Measurements from ENCODE around the gene PITX1.
"Not testable (repeated sequence)": the region's sequence is repeated elsewhere in the genome, so short reads cannot be mapped to it uniquely, and the experiment has no call there.

The PITX1 gene

DNA sequence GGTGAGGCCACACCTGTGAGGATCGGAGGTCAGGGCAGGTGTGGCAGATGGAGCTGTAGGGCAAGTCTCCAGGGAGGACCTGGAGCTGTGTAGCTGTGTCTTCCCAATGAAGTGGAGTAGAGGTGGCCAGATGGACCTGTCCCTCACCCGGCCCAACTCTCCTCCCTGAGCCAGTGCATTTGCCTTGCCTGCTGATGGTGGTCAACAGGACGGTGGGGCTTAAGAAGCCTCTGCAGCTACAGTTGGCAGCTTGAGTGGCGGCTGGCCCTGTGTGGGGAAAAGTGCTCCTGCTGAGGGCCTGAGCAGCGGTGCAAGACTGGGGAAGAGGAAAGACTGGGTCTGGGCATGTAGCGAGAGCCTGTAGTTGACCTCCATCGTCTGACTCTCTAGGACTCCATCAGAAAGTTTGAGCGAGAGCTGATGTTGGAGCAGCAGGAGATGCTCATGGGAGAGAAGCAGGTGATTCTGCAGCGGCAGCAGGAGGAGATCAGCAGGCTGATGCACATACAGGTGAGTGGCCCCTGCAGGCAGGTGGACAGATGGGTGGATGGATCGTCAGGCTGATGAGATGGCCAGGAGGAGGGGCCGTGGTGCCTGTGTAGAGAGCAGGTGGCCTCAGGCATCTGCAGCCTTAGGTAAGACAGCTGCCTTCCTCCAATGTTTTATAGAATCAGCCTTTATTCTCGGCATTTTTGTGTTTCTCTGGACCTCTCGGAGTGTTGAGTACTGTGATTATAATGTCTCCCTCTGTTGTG is 24.9 kb downstream of the PITX1 start:
- no peak for DNase-seq

- DNase-seq, result no peak
These were observed 25.5 kb downstream of the PITX1 start for GRCh38 chr5:135008556-135008955.

- no peak for DNase-seq
These were observed 26.2 kb downstream of the PITX1 start for GRCh38 chr5:135007749-135008363.

DNA sequence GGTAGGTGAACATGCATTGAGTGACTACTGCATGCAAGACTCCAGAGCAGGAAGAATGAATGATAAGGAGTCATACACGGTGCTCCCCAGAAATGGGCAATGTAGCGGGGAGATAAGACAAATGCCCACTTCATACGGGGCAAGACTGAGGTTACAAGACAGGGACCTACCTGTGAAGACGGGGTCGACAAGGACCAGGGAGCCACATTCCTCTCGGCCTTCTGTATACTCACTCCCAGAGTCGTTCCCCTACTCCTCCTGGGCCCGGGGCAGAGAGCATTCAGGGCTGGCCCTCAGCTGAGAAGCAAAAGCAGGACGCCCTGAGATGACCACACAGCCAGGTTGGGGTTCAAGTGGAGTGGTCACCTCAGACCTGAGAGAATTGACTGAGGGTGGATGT is 26.7 kb downstream of the PITX1 start:
- DNase-seq, result no peak

- no peak for DNase-seq
These were observed 29.0 kb downstream of the PITX1 start for GRCh38 chr5:135005076-135005475.

- no peak for DNase-seq
These were observed 29.7 kb downstream of the PITX1 start for GRCh38 chr5:135004376-135004775.

DNA sequence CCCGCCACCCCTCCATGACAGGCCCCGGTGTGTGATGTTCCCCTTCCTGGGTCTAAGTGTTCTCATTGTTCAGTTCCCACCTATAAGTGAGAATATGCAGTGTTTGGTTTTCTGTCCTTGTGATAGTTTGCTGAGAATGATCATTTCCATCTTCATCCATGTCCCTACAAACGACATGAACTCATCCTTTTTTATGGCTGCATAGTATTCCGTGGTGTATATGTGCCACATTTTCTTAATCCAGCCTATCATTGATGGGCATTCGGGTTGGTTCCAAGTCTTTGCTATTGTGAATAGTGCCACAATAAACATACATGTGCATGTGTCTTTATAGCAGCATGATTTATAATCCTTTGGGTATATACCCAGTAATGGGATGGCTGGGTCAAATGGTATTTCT is 36.0 kb downstream of the PITX1 start:
- not testable (repeated sequence) for DNase-seq

GRCh38 chr5:134997015-134997414 is 37.0 kb downstream of the PITX1 start:
- DNase-seq, result no peak

DNA sequence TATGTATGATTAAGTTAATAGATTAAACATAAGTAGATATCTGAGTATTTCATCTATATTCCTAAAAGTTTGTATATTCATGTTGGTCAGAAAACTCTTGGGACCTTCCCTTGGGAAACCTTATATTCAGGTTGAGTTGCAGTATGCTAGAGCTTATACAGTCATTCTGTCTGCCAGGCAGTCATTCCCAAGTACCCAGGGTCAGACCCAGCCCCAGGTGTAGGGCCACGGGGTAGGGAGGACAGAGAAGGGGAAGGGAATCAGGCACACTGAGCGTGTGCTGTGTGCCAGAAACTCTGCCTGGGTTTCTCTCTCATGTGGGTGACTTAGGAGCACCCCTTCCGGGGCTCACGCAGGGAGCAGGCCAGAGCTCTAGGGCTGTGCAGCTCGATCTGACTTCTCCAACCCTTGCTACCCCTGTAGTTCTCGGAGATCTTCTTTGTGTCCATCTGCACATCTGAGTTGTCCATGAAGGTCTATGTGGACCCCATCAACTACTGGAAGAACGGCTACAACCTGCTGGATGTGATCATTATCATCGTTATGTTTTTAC is 38.1 kb downstream of the PITX1 start:
- no peak for DNase-seq

DNA sequence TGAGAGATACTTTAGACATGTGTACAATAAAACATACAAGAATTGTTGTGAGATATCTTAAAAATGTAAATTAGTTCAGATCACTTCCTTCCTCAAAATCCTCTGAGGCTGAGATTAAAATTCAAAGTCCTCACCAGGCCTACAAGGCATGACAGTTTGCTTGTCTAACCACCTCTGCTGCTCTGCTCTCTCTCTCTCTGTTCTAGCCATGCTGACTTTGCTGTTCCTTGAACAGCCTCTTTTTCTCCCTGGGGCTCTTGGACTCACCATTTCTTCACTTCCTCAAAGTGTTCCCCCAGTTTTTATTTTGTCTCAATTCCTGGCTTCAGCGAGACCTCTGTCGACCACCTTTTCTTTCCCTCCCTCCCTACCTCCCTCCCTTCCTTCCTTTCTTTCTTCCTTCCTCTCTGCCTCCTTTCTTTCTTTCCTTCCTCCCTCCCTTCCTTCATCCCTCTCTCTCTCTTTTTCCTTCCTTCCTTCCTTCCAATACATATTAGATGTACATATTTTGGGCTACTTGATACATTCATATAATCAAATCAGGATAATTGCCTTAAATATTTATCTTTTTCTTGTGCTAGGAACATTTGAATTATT is 39.4 kb downstream of the PITX1 start:
- DNase-seq, result no peak

DNA sequence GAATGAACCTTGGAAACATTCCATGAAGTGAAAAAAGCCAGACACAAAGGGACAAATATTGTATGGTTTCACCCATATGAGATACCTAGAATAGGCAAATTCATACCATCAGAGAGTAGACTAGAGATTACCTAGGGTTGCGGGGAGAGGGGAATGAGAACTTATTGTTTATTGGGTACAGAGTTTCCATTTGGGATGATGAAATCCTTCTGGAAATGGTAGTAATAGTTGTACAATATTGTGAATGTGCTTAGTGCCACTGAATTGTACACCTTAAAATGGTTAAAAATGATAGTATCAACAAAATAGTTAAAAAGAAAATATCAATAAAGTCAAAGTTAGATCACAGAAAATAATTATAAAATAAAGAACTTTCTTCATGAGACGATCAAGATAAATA is 40.9 kb downstream of the PITX1 start:
- DNase-seq, result no peak

- no peak for DNase-seq
These were observed 41.9 kb downstream of the PITX1 start for GRCh38 chr5:134992148-134992547.

GRCh38 chr5:134990183-134990582 is 43.8 kb downstream of the PITX1 start:
- not testable (repeated sequence) for DNase-seq

DNA sequence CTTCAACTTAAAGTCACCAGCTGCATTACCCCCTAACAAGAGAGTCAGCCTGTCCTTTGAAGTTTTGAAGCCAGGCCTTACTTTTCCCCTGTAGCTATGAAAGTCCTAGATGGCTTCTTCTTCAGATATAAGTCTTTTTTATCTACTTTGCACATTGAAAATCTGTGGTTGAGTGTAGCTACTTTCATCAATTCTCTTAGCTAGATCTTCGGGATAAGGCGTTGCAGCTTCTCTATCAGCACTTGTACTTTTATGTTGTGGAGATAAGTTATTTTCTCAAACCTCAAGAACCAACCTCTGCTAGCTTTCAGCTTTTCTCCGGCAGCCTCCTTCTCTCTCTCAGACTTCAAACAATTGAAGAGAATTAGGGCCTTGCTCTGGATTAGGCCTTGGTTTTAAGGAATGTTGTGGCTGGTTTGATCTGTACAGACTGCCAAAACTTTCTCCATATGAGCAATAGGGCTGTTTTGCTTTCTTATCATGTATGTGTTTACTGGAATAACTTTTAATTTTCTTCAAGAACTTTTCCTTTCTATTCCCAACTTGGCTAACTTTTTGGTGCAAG is 44.7 kb downstream of the PITX1 start:
- DNase-seq, result no peak

- DNase-seq, result no peak
These were observed 51.8 kb downstream of the PITX1 start for GRCh38 chr5:134982230-134982629.

DNA sequence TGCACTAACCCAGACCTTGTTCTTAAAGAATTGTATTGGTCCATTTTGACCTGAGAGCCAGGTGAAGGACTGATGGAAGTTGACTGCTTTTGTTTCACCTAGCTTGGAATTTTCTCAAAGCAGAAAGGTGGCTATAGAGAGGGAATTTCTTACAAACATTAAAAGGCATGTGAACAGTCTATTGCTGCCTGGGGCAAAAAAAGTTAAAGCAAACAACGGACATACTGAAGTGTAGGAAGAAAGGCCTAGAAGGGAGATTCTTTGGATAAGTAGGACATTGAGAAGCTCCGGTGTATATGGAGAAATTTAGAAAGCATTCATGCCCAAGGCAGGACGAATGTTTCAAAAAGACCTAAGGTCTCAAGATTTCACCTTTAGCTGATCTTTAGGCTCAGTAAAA is 54.6 kb downstream of the PITX1 start:
- no peak for DNase-seq
